Activated naive CD4-positive, alpha-beta T cell treated with anti-CD3 and anti-CD28 coated beads, Interleukin-2, amount 50 U/mL, for 72 hours (primary cell): ENCODE data around the gene GOLGA8K. TPM values are rescaled to one million over a fixed set of nuclear protein-coding genes. Genes with fewer than 3 reads are reported as not detected.
"Not testable (repeated sequence)": the region's sequence is repeated elsewhere in the genome, so short reads cannot be mapped to it uniquely, and the experiment has no call there.

Source experiments
- ATAC-seq, 2 donors: fragments of 150-1000 bp; cut with Tn5 transposase; 2 replicates each; pipeline ENCODE4 v1.10.0; 2021; ENCODE audit warnings: mild to moderate bottlenecking in 2 of 2, moderate library complexity in 2 of 2
- DNase-seq, 2 donors: peaks; one replicate each; pipeline ENCODE4 v3.0.0; 2021 to 2022; ENCODE audit warnings: low spot score in 2 of 2
- H3K27ac Mint-ChIP-seq, 2 donors: one replicate each; pipeline ENCODE4 v1.8.0; 2022; ENCODE audit warnings: mild to moderate bottlenecking in 2 of 2, mixed read lengths in 2 of 2
- H3K36me3 Mint-ChIP-seq, 2 donors: one replicate each; pipeline ENCODE4 v1.8.0; 2022; ENCODE audit warnings: mixed read lengths in 2 of 2
- H3K9me3 Mint-ChIP-seq, 2 donors: one replicate each; pipeline ENCODE4 v1.8.0; 2022; ENCODE audit warnings: mixed read lengths in 2 of 2
- total RNA-seq, 2 donors: library from RNA; stranded (reverse); gene quantifications; one replicate each; pipeline ENCODE4 v1.2.3, GENCODE V29; 2022

GOLGA8K gene, protein sequence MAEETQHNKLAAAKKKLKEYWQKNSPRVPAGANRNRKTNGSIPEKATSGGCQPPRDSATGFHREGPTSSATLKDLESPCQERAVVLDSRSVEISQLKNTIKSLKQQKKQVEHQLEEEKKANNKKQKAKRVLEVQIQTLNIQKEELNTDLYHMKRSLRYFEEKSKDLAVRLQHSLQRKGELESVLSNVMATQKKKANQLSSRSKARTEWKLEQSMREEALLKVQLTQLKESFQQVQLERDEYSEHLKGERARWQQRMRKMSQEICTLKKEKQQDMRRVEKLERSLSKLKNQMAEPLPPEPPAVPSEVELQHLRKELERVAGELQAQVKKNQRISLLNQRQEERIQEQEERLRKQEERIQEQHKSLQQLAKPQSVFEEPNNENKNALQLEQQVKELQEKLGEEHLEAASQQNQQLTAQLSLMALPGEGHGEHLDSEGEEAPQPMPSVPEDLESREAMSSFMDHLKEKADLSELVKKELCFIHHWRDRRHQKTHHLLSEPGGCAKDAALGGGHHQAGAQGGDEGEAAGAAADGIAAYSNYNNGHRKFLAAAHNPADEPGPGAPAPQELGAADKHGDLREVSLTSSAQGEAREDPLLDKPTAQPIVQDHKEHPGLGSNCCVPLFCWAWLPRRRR
- under 1 TPM; 0.55 to 0.88 TPM for total RNA-seq

DNA sequence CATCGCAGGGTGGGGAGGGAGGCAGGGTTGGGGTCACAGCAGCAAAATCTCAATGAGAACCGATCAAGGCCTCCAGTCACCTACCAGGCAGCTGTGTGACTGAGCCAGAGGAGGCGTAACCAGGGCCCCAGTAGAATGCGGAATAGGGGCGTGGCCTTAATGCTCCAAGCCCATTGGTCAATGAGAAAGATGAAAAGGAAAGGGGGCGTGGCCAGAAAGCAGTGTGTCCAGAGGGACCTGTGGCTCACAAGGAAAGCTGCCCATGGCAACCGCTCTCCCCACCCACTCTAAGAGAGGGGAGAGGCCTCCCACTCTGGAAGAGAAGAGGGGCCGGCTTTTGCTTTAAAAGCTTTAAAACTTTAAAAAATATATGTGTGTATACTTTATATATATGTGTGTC lies at the start of gene GOLGA8K:
GOLGA8K (minus strand) TSS at position 101 of the 400 bp plus-strand sequence; CDS start at position 3, 98 bp downstream.
- not testable (repeated sequence) for H3K9me3 Mint-ChIP-seq, ATAC-seq, H3K36me3 Mint-ChIP-seq, H3K27ac Mint-ChIP-seq, DNase-seq

DNA sequence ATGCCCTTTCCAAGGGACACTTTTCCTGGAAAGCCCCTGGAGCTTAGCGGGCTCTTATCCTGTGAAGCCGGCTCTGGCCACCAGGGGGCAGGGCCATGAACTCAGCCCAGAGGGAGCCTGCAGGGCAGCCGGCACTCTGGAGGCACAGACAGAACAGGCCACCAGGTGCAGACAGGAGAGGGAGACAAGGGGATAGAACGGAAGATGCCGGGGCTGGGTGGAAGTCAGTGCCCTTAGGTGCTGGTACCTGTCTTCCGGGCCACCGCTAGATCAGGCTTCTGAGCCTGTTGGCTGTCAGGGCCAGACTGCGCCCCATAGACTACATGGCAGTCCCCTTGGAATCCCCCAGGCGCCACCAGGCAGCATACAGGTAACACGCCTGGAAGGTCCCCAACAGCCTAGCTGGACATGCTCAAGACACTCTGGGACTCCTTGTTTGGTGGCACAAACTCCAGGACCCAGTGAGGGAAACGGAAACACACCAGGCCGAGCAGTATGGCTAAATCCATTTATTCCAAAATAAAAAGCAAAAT lies 37.4 kb upstream of the GOLGA8K start:
- H3K27ac Mint-ChIP-seq, H3K36me3 Mint-ChIP-seq, DNase-seq, H3K9me3 Mint-ChIP-seq: not testable (repeated sequence)
- peak; percentile 63 to 85 for ATAC-seq

DNA sequence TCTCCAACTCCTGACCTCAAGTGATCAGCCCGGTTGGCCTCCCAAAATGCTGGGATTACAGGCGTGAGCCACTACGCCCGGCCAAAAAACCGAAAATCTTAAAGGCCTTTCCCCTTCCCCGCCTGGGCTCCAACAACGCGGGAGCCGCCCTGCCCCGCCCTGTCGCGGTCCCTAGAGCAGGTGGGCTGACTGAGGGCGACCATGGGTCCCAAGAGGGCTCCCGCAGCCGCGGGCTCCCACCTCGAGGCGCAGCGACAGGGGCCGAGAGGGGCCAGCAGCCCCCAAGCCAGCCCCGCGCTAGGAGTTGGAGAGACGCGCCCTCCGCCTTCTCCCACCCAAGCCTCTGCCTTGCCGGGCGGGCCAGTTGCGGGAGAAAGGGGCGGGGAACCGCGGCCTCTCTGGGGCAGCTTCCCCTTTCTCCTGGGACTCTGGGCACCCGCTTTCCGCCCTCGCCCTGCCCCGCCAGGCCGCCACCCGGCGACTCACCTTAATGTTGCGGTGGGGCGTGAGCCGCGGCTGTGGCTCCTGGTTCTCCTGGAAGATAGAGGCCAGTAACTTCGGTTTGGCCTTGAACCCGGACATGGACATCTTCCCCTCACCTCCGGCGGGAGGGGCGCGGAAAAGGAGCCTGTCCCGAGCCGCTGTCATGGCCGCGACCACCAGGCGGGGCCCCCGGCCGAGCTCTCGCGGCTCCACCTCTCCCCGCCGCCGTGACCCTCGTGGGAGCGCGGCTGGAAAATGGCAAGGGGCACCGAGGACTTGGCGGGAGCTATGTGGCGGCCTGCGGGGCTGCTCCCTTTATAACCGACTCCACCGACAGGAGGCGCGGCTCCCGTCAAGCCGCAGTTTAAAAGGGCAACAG lies 31.2 kb upstream of the GOLGA8K start:
- not testable (repeated sequence) for H3K36me3 Mint-ChIP-seq, H3K9me3 Mint-ChIP-seq, H3K27ac Mint-ChIP-seq, DNase-seq
- peak; percentile 77 to 87 for ATAC-seq

DNA sequence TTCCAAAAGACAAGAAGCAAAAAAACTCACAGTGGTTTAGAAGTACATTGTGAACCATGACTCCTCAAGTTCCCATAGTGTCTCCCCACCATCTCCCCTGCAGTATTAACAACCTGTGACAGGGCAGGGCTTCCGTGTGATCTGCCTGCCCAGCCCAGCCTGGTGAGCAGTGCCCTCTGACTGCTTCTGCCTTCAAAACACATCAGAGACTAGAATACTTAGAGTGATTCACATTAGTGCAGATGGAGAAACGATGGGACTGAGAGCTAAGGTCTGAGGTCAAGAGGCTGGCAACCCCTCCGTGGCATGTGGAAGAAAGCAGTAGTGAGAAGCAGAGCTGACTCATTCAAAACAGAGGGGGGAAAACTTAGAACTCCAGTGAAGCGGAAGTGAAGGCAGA lies 24.5 kb upstream of the GOLGA8K start:
- H3K36me3 Mint-ChIP-seq, H3K9me3 Mint-ChIP-seq, H3K27ac Mint-ChIP-seq, DNase-seq: not testable (repeated sequence)
- peak; percentile 52 to 58 for ATAC-seq

- ATAC-seq, H3K36me3 Mint-ChIP-seq, DNase-seq, H3K9me3 Mint-ChIP-seq, H3K27ac Mint-ChIP-seq: not testable (repeated sequence)
Observed at GRCh38 chr15:32426511-32426910, 23.4 kb upstream of the GOLGA8K start.

DNA sequence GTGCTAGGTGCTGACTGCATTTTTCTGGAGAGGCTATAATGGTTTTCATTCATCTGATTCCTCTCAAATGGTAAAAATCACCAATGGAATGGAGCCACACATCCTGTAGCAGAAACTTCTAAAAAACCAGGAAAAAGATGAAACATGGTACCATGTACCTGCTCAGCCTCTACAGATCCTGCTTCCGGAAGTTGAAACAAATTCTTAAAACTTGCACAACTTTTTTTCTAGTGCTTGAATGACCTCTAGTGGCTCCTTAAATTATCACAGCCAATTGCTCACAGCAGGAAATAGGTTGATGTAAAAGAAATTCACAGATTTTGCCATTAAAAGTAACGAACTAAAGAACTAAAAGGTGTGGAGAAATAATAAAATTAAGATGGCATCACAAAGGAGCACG lies 4.8 kb upstream of the GOLGA8K start:
- peak in 1 of 2 donors; percentile 52 for ATAC-seq
- not testable (repeated sequence) for DNase-seq, H3K36me3 Mint-ChIP-seq, H3K9me3 Mint-ChIP-seq, H3K27ac Mint-ChIP-seq

DNA sequence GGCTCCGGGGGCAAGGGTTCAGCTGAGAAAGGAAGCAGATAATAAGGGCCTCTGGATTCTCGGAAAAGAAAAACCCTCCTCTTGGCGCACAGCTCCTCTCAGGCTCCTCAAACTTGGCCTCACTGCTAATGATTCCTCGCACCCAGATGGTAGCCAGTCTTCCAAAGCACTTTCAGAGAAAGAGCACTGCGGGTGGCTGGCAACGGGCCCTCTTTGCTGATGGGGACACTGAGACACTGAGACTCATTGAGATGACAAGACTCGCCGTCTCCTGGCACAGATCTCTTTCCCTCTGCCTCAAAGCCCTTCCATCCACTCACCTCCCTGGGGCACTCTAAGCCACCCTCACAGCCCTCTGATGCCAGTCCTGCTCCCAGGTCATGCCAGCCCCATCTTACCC lies 6.6 kb downstream of the GOLGA8K start:
- not testable (repeated sequence) for H3K9me3 Mint-ChIP-seq, H3K27ac Mint-ChIP-seq, H3K36me3 Mint-ChIP-seq, ATAC-seq, DNase-seq

GRCh38 chr15:32394745-32395144 lies 8.3 kb downstream of the GOLGA8K start:
- H3K9me3 Mint-ChIP-seq, H3K27ac Mint-ChIP-seq, H3K36me3 Mint-ChIP-seq, ATAC-seq, DNase-seq: not testable (repeated sequence)

- not testable (repeated sequence) for DNase-seq, H3K27ac Mint-ChIP-seq, ATAC-seq, H3K9me3 Mint-ChIP-seq, H3K36me3 Mint-ChIP-seq
Observed at GRCh38 chr15:32388050-32388648, 14.9 kb downstream of the GOLGA8K start.

DNA sequence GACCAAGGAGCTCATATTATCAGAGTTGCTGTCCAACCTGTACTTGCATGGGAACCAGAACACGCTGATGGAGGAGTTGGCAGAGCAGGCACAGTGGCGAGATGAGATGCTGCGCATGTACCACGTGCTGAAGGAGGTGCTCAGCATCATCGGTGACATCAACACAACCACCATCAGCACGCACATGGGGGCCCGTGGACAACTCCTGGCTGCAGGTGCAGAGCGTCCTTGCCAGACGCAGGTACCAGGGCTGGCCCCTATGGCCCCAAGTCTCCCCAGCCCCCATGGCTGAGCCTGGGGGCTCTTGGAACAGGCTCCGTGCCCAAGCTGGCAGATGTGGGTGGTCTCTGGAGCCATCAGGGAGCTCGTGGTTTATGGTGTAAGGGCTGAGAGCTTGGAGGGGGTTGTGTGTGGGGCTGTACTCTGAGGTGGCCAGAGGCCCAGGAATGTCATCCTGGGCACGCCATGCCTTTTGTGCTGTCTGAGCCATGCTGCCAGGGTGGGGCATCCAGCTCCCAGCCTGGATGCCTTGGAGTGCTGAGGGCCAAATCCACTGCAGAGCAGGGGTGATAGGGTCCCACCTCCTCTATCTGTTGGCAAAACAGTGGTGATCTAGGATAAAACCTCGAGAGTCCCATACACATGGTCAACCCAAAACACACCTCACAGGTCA lies 17.1 kb downstream of the GOLGA8K start:
- not testable (repeated sequence) for H3K9me3 Mint-ChIP-seq, H3K36me3 Mint-ChIP-seq, H3K27ac Mint-ChIP-seq, ATAC-seq, DNase-seq

DNA sequence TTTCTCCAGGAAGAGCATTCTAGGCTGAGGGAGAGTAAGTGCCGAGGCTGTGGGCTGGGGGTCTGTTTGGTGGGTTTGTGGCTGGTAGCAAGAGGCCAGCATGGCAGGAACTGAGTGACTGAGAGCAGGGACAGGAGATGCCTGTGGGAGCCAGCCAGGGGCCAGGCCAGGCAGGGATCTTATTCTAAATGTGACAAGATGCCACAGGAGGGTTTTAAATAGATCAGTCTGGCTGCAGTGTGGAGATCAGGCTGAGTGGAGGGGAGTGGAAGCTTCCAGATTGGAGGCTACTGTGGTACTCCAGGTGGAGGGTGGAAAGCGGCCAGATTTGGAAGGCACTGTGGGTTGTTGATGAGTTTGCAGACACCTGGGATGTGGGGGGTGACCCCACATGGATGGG lies 28.9 kb downstream of the GOLGA8K start:
- H3K36me3 Mint-ChIP-seq, H3K27ac Mint-ChIP-seq, H3K9me3 Mint-ChIP-seq, DNase-seq, ATAC-seq: not testable (repeated sequence)

GRCh38 chr15:32373707-32374106 lies 29.4 kb downstream of the GOLGA8K start:
- DNase-seq, H3K36me3 Mint-ChIP-seq, H3K9me3 Mint-ChIP-seq, H3K27ac Mint-ChIP-seq: not testable (repeated sequence)
- peak in 1 of 2 donors; percentile 41 for ATAC-seq

- not testable (repeated sequence) for H3K36me3 Mint-ChIP-seq, ATAC-seq, DNase-seq, H3K9me3 Mint-ChIP-seq, H3K27ac Mint-ChIP-seq
Observed at GRCh38 chr15:32372075-32372474, 31.0 kb downstream of the GOLGA8K start.

DNA sequence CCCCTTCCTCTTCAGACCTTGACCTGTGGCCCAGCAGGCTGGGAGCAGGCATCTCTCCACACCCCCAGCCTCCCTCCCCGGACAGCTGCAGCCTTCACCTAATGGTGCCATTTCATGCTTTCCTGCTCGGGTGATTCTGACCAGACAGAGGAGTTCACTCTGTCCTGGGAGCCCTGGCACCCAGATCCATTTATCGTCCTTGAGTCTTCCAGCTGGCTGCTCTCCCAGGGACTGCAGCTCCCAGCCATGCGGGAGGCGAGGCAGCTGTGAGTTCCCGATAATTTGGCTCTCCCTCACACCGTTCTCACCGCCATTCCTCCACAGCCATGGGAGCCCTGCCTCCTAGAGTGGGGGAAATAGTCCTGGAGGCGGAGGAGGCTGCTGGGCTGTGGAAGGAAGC lies 32.6 kb downstream of the GOLGA8K start:
- not testable (repeated sequence) for DNase-seq, H3K27ac Mint-ChIP-seq, ATAC-seq, H3K9me3 Mint-ChIP-seq, H3K36me3 Mint-ChIP-seq

- ATAC-seq, H3K9me3 Mint-ChIP-seq, DNase-seq, H3K27ac Mint-ChIP-seq, H3K36me3 Mint-ChIP-seq: not testable (repeated sequence)
Observed at GRCh38 chr15:32370064-32370463, 33.0 kb downstream of the GOLGA8K start.

DNA sequence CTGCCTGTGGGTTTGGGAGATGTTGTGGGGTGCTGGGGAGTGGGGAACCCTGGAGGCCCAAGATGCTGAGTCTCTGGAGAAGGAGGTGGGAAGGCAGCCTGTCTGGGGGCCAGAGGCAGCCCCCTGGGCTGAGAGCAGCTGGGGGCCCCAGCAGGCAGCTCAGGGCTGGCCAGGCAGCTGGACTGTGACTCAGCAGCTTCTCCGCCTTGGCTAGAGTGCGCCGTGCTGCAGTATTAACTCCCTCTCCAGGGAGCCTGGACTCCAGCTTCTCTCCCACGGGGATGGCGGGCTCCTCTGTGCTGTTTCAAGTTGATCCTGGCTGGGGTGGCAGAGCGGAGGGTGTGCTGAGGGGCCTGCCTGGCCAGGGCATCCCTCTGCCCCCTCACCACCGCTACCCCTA lies 36.6 kb downstream of the GOLGA8K start:
- H3K27ac Mint-ChIP-seq, DNase-seq, H3K36me3 Mint-ChIP-seq, H3K9me3 Mint-ChIP-seq, ATAC-seq: not testable (repeated sequence)
